Renal pelvis (tissue), 4 donors: Measurements from ENCODE around the gene C1QL1. TPM values are rescaled to one million over a fixed set of nuclear protein-coding genes. Genes with fewer than 3 reads are reported as not detected.
A peak's percentile ranks its signal among the peaks of the same experiment; 100 is the strongest.

Source experiments
- DNase-seq: peaks from one replicate; pipeline ENCODE4 v3.0.0-alpha.2; 2013
- polyA plus RNA-seq, 3 donors: library from polyadenylated mRNA; unstranded; fragments of 120-200 nt; gene quantifications; one replicate each; pipeline ENCODE4 v1.2.1, GENCODE V29; 2013; ENCODE audit not compliant: insufficient read length in 3 of 3

The C1QL1 gene
- polyA plus RNA-seq, 3 donors = 2.7 to 4.4 (median 3.2) TPM

GRCh38 chr17:44992242-44992939, 24.3 kb upstream of the C1QL1 start:
- no peak for DNase-seq

DNA sequence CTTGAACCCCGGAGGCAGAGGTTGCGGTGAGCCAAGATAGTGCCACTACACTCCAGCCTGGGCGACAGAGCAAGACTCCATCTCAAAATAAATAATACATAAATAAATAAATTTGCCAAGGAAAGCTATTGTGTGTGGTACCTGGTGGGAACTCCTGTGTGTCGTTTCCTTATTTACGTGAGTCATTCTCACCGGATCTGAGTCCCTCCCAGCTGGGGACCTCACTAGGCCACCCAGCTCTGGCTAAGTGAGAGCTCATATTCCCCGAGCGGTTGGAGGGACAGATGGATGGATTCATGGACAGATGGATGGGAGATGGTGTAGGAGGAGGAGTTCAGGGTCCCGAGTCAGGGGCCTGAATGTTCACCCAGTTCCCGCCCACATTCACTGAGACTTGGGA, 22.9 kb upstream of the C1QL1 start:
- no peak for DNase-seq

DNA sequence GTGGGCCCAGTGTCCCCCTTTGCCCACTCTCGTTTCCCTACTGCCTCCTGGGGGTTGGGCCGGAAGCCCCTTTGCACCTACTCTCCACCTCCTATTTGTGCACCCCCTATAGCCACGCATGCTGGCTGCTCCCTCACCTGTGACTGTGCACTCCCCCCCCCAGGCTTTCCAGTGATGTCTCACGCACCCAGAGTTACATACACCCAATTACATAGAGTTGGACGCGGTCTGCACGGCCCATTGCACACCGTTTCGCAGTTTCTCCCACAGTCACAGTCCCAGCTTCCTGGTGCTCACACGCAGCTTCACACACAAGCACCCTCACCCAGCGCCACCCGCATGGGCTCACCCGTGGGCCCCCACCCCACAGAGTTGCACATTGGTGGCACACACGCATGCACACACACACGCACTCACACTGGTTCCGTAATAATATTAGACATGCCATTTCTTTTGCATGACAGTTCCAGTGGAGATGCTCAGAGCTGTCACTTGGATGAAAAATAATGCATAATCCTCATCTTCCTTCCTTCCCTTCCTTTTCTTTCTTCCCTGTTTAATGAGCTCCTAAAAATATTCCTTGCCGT, 21.5 kb upstream of the C1QL1 start:
- no peak for DNase-seq

DNA sequence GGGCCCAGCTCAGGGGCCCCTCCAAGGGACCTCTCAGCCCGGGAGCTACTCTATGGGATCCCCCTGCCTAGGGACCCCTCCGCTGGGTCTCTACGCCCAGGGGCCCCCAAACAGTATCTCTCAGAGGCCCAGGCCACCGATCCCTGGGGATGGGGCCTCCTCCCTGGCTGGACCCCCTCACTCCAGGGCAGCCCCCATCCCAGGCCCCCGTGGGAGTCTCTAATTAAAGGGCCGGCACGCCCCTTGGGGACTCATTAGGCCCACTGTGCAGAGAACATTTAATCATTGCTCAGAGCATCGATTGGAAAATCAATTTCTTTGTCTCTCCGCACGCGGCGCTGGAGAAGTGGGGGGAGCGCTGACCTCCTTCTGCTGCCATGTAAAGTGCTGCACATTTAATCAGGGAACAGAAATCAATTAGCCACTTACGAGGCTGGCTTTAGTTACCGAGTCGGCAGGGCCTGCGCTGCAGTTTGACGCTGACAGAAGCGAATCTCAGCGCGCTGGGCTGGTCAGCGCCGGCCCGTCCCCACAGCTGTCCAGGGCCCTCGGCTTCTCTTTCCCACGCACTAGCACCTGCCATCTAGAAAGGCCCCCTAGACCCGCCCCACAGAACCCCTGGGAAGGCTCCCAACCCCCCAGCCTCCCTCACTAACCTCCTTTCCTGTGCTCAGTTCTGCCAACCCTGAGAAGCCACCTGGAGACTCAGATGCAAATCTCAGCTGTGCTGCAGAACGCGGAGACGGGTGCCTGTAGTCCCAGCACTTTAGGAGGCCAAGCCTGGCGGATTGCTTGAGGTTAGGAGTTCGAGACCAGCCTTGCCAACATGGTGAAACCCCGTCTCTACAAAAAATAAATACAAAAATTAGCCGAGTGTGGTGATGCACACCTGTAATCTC, 20.2 kb upstream of the C1QL1 start:
- DNase-seq = no peak

GRCh38 chr17:44983563-44983962, 15.5 kb upstream of the C1QL1 start:
- no peak for DNase-seq

DNA sequence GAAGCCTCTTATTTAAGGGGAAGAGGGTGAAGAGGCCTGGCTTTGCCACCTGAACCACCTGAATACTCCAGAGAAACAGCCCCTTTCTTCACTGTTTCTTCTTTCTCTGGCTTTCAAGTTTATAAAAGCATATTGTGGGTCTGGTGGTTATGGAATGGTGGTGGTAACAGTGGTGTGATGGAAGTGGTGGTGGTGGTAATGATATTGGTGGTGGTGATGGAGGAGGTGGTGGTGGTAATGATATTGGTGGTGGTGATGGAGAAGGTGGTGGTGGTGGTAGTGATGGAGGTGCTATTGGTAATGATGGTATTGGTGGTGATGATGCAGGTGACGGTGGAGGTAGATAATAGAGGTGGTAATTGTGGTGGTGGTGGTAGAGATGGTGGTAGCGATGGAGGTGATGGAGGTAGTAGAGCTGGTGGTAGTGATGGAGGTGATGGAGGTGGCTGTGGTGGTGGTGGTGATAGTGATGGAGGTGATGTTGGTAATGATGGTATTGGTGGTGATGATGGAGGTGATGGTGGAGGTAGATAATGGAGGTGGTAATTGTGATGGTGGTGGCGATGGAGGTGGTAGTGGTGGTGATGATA, 14.1 kb upstream of the C1QL1 start:
- no peak for DNase-seq

GRCh38 chr17:44981221-44981968, 13.3 kb upstream of the C1QL1 start:
- DNase-seq = no peak

DNA sequence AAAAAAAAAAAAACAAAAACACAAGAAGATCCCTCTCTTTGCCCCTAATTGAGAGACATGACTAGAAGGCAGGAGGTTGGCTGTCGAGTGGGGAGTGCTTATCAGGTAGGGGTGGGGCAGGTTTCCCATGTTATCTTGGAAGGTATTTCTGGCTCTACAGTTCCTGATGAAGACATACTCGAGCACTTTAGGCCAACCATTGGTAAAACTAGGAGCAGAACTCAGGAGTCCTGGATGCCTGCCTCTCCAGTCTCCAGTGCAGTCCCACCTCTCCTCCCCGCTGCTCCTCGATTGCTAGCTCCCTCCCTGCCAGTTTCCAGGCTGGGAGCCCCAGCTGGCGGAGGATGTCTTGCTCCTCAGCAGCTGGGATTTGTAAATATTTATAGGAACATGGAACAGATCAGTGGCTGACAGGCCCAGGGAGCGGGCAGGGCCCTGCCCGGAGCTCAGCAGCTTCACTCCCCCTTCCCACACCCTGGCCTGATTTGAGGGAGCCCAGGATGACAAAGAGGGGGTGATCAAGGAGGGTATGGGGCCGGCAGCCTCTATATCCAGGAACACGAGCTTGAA, 11.4 kb upstream of the C1QL1 start:
- DNase-seq = peak; percentile 50

DNA sequence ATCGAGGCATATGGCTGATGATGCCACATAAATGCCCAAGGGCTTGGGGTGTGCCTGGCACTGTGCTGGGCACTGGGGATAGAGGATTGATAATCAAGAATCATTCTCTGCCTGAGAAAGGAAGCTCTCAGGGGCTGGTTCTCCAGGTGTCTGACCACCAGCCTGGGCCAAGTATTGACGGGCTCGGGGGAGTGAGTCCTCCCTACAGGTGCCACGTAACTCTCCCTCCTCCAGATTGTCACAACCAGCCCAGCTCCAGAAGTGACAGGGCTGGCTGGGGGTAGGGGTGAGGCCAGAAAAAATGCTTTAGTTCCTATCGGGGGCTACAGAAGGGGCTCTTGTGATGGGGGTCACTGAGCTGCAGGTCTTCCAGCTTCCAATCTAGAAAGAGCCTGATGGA, 10.7 kb upstream of the C1QL1 start:
- no peak for DNase-seq

DNA sequence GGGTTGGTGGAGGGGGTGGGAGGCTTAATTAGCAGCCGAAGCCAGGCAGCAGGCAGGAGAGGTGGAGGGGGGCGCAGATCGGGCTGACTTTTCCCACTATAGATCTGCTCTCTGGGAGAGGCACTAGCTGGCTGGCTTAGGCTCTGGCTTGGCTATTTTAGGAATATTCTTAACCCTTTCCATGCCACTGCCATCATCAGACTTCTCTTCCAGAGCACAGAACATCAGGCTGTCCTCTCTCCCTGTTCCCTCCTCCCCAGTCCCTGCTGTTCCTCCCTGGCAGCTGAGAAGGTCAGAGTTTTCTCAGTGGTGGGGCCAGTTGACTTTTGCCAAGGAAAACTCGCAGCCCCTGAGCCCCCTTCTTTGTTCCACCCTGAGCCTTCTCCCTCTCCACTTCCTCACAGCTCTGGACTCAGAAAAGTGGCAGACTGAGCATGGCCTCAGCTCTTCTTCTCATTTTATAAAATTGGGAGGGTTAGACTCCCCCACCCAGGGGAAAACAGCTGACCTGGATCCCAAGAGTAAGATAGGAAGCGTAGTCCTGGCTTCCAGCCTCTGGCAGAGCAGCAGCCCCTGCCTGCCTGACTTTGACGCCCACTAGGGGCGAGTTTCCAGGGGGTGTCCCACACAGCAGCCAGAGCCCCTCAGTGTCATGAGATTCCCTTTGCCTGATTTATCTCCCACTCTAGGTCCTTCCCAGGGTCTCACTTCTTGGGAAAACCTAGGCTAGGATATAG, 9.9 kb upstream of the C1QL1 start:
- no peak for DNase-seq

- no peak for DNase-seq
Observed at GRCh38 chr17:44977065-44977464, 9.0 kb upstream of the C1QL1 start.

GRCh38 chr17:44976206-44976605, 8.1 kb upstream of the C1QL1 start:
- no peak for DNase-seq

DNA sequence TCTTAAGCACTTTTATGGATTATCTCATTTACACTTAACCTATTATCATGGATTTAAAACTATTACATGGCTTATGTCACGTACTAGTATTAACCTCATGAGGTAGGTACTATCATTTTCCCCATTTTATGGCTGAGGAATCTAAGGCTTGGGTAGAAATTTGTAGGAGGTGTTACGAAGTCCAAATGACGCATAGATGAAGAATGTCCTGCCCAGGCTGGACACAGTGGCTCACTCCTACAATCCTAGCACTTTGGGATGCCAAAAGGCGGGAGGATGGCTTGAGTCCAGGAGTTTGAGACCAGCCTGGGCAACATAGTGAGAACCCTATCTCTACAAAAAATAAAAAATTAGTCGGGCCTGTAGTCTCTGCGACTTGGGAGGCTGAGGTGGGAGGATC, 4.8 kb upstream of the C1QL1 start:
- DNase-seq = no peak

DNA sequence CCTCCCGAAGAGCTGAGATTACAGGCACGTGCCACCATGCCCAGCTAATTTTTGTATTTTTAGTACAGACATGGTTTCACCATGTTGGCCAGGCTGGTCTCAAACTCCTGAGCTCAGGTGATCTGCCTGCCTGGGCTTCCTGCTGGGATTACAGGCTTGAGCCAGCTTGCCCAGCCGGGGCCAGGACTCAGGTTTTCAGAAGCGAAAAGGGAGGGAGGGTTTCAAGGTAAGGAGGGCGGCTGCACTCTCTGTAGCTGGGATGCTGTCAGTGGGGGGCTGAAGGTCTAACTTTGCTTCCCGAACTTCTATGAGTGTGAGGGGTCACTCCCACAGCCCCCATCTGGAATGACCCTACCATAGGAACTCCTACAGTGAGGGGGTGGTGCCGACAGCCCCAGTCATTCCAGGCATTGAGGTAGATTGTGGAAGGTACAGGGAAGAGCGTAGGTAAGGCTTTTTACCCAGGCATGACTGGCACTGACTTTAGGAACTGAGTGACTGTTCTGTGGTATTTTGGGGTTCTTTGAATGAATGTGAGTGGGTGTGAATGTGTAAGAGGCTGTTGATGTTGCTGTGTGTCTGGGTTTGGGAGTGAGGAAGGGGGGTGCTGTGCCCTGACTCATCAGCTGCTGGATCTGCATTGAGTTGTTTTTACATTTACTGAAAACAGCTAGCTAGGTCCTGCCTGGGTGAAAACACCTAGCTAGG, 3.8 kb upstream of the C1QL1 start:
- no peak for DNase-seq

GRCh38 chr17:44970136-44970741, 2.1 kb upstream of the C1QL1 start:
- peak; percentile 80 for DNase-seq

- no peak for DNase-seq
Observed at GRCh38 chr17:44969144-44969780, 1.2 kb upstream of the C1QL1 start.

- no peak for DNase-seq
Observed at GRCh38 chr17:44967907-44968224, 237 bp downstream of the C1QL1 start.

DNA sequence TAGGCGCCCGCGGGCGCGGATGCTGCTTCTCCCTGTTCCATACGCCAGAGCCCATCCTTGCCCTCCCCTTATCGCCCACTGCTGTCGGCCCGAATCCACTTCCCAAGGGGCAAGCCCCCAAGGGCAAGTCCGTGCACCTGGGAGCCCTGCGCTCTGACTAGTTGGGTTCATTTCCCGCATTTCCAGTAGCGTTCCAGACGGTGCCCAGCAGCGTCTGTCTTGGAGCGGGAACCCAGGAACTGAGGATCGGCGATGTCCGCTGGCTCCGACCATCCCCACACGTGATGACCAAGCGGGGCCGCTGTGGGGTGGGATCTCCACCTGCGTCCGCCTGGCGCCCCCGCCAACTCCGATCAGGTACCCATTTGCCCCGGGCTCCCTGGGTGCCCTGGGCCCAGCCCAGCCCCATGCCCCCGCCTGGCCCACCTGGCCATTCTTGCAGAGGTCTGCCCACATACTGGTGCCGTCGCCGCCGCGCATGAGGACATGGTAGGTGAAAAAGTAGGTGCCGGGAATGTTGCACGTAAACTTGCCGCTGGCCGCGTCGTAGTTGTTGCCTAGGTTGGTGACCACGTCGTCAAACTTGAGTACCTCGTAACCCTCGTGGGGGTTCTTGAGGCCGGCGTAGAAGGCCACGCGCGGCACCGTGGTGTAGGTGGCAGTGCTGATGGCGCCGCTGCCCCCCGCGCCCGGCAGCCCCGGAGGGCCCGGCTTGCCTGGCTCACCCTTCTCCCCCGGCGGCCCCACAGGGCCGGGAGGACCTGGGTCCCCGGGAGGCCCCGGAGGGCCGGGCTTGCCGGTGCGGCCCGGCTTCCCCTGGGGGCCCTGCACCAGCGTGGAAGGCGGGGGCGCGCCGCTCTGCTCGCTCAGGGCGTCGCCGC, 837 bp downstream of the C1QL1 start:
- no peak for DNase-seq
